Activated CD8-positive, alpha-beta memory T cell treated with anti-CD3 and anti-CD28 coated beads for 36 hours (primary cell): ENCODE measurements around the gene CPOX. TPM values are rescaled to one million over a fixed set of nuclear protein-coding genes. Genes with fewer than 3 reads are reported as not detected.
"Not testable (repeated sequence)": the region's sequence is repeated elsewhere in the genome, so short reads cannot be mapped to it uniquely, and the experiment has no call there.

ENCODE experiments used
- CTCF ChIA-PET: fragments of 350-600 bp; sonication (Branson Sonifier 250); formaldehyde crosslinking; loops from one replicate; lab custom pipeline; 2021; ENCODE audit warnings: antibody characterized with exemption; lab: Charles Lee
- POLR2A ChIA-PET: fragments of 350-600 bp; sonication (Branson Sonifier 250); formaldehyde crosslinking; loops from one replicate; lab custom pipeline; 2021; ENCODE audit warnings: antibody characterized with exemption; lab: Charles Lee
- total RNA-seq, 2 experiments: library from RNA; stranded (reverse); gene quantifications; one replicate each; pipeline ENCODE4 v1.2.3, GENCODE V29; 2021

Gene CPOX
- total RNA-seq = 10 to 100 TPM; 55.5 to 60.0 TPM

GRCh38 chr3:98593046-98593936, at the start of gene CPOX:
Gene CPOX (minus strand): TSS chr3:98593611. CDS start chr3:98593504, 107 bp downstream.
- CTCF ChIA-PET = interaction anchor here (0.6 to 3.9 kb wide), 2 partner anchors 9 to 38 kb away, joined by 3 to 14 read pairs; no protein-coding TSS in a partner anchor
- POLR2A ChIA-PET = interaction anchor here (0.7 to 1.1 kb wide), 5 partner anchors 19 to 1225 kb away, joined by 3 to 5 read pairs (median 3); partner anchors contain the start of genes CLDND1 and CMSS1

GRCh38 chr3:98642769-98643168, 49.4 kb upstream of the CPOX start:
- POLR2A ChIA-PET, CTCF ChIA-PET: not testable (repeated sequence)

GRCh38 chr3:98641756-98642155, 48.3 kb upstream of the CPOX start:
- CTCF ChIA-PET, POLR2A ChIA-PET: not testable (repeated sequence)

DNA sequence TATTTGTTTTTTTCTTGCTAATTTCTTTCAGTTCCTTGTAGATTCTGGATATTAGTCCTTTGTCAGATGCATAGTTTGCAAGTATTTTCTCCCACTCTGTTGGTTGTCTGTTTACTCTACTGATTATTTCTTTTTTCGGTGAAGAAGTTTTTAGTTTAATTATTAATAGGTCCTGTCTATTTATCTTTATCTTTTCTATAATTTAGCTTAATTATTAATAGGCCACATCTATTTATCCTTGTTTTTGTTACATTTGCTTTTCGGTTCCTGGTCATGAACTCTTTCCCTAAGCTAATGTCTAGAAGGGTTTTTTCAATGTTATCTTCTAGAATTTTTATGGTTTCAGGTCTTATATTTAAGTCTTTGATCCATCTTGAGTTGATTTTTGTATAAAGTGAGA, 45.1 kb upstream of the CPOX start:
- POLR2A ChIA-PET, CTCF ChIA-PET: not testable (repeated sequence)

- POLR2A ChIA-PET = no interaction called here
- CTCF ChIA-PET = no interaction called here
Observed at GRCh38 chr3:98630416-98630815, 37.0 kb upstream of the CPOX start.

GRCh38 chr3:98628317-98628716, 34.9 kb upstream of the CPOX start:
- POLR2A ChIA-PET = no interaction called here
- CTCF ChIA-PET = interaction anchor here (1.3 kb wide), 1 partner anchor 9 kb away, joined by 3 read pairs; no protein-coding TSS in a partner anchor

DNA sequence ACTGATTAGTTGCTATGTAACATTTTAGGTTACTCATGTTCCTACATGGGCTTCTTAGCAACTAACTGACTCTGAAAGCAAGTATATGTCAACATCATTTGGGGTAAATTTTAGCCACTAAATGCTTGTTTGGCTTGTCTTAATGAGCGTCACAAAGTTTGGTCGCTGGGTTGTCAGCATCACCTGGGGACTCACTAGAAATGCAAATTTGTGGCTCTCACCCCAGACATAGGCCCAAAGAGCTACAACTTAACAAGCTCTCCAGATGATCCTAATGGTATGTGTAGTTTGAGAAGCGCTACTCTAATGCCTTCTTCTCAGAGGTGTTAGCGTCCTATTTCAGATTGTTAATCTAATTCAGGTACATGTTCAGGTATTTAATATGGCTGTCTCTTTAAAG, 32.7 kb upstream of the CPOX start:
- POLR2A ChIA-PET = no interaction called here
- CTCF ChIA-PET = no interaction called here

GRCh38 chr3:98623572-98624280, 30.3 kb upstream of the CPOX start:
- CTCF ChIA-PET = no interaction called here
- POLR2A ChIA-PET = no interaction called here

DNA sequence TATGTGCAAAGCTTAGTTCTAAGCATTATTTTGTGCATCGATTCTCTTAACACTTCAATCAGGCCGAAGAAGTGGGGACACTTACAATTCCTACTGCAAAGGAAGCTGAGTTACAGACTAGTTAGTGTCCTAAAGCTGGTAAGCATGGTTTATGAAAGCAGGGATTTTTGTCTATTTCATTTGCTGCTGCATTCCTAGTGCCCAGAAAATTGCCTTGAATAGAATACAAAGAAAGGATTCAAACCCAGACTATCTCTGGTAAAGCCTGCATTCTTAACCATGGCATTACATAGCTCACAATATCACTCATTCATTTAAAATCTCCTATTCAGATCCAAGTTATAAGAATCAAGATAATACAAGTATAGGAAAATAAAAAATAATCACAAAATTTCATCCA, 24.4 kb upstream of the CPOX start:
- CTCF ChIA-PET = no interaction called here

DNA sequence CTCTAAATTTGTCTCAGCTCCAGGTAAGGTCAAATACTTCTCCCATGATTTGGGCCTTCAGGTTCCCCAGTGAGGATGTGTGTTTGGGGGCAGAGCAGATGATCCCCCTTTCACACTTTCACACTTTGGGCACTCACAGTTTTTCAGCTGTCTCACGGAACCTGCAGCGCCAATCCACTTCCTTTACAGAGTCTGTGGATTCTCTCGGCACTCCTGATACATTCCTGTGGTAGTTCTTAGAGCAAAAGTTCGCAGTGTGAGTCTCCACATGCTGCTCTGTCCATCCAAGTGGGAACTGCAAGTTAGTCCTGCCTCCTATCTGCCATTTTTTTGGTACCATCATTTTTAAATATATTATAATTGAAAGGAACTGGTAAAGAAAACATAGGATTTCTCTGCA, 20.2 kb upstream of the CPOX start:
- POLR2A ChIA-PET = no interaction called here
- CTCF ChIA-PET = no interaction called here

More for the DNA sequence above, 24.4 kb upstream of the CPOX start:
- POLR2A ChIA-PET = no interaction called here

DNA sequence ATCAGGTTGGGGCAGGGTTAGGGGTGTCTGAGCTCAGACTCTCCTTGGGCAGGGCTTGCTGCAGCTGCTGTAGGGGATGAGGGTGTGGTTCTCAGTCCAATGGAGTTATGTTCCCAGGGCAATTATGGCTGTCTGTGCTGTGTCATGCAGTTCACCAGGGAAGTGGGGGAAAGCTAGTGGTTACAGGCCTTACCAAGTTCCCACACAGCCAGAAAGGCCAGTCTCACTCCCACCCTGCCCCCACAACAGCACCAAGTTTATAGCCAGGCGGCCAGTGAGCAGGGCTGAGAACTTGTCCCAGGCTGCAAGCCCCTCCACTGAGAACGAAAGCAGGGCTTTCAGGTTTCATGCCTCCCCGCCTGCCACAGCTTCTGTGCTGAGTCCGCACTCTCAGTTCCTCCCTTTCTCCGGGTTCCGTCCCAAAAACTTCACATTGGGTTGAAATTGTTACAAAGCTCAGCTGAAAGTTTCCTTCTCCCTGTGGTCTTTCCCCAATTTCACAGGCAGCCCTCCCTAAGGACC, 19.6 kb upstream of the CPOX start:
- CTCF ChIA-PET = no interaction called here
- POLR2A ChIA-PET = no interaction called here

DNA sequence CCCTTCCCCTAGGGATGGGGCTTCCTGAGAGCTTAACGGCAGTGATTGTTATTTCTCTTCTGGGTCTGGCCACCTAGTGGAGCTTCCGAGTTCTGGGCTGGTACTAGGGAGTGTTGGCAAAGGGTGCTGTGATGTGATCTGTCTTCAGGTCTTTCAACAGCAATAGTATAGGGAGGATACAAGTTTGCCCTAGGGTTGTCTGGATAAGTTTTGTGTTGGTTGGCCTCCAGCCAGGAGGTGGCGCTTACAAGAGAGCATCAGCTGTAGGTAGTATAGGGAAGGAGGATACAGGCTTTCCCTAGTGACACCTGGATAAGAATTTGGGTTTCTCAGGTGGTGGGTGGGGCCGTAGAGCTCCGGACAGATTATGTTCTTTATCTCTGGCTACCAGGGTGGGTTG, 19.2 kb upstream of the CPOX start:
- POLR2A ChIA-PET = no interaction called here
- CTCF ChIA-PET = no interaction called here

- CTCF ChIA-PET = interaction anchor here (1.3 kb wide), 1 partner anchor 12 kb away, joined by 3 read pairs; no protein-coding TSS in a partner anchor
- POLR2A ChIA-PET = no interaction called here
Observed at GRCh38 chr3:98608029-98608428, 14.6 kb upstream of the CPOX start.

GRCh38 chr3:98603580-98603979, 10.2 kb upstream of the CPOX start:
- ChIA-PET CTCF (no interaction called here), POLR2A (no interaction called here)

DNA sequence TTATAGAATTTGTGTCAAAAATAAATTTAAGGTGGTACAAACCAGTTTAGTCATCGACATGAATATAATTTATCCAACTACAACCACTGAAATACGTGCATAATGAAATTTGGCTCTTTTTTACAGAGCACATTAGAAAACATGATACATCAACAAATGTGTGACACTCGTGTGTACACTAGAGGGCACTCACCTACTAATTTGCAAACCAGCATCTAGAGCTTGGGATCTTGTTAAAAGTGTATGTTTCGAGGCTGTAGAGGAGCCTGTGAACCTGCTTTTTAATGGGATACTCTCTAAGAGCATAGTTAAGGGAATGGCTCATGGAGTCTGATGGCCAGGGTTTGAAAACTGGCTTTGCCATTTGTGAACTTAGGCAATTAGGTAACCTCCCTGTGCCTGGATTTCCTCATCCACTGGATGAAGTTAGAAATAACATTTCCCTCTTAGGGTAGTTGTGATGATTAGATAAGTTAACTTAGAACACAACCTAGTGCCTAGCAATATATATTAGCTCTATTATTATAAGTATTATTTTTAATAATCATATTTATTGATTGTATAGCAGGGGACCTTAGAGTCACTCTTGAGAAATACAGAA, 8.8 kb upstream of the CPOX start:
- CTCF ChIA-PET = interaction anchor here (0.9 to 2.5 kb wide), 4 partner anchors 10 to 214 kb away, joined by 3 to 14 read pairs (median 4); partner anchors contain the start of gene CPOX
- POLR2A ChIA-PET = no interaction called here

DNA sequence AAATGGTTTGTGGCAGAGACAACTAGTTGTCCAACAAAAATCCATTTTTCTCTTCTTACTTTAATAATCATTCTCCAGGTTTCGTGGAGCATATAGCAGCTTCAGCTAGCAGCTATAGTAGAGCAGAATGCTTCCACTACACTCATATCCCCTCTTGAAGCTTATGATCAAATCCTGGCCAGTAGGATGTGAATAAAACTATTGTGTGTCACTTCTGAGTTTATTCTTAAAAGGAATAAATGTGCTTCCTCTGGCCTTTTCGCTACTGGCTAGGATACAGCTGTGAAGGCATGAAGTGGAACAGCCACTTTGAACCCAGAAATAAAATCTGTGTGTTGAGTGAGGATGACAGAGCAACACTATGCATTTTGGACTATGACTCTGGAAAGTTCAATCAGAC, 7.8 kb upstream of the CPOX start:
- ChIA-PET POLR2A (no interaction called here), CTCF (interaction anchor here (0.5 to 2.5 kb wide), 4 partner anchors 9 to 149 kb away, joined by 3 to 14 read pairs (median 3); partner anchors contain the start of gene CPOX)

DNA sequence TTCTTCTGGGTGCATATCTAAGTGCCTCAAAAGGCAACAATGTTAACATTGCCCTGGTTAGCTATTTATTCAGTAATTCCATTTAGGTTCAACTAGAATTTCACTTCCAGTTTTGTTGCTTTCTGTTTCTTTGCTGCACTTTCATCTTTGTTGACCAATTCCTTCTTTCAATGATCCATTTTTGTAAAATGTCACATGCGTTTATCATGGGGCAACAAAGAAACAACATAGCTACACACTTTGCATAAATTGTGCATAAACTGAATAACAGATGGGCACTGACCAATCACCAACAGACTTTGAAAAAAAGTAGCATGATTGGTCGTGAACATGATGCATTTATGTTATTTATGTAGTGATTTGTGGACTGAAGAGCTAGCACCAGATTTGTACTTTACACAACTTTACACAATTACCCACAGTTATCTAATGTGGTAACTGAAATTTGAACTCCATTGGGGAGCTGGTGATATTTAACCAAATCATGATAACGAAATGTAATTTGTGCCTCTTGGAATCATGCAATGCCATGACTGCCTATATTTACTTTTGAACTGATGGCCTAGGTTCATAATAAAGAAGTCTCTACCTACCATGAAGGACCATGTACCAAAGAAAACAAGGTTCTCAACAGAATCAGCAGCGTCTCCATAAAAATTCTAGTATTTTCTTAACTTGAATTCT, 7.1 kb upstream of the CPOX start:
- CTCF ChIA-PET = interaction anchor here (0.5 to 2.5 kb wide), 3 partner anchors 9 to 148 kb away, joined by 3 to 14 read pairs (median 3); partner anchors contain the start of gene CPOX
- POLR2A ChIA-PET = no interaction called here

- POLR2A ChIA-PET = no interaction called here
- CTCF ChIA-PET = no interaction called here
Observed at GRCh38 chr3:98599647-98600411, 6.4 kb upstream of the CPOX start.
